Measurements from ENCODE around the gene ANKLE2.

The ANKLE2 gene

GRCh38 chr12:132741620-132742019 lies 20.0 kb downstream of the ANKLE2 start:
- no peak overlapping the region for H3K4me3 ChIP-seq (ENCODE audit: low read depth, low read length)
- ChIA-PET POLR2A (no interaction called here), CTCF (interaction anchor here (1.1 to 1.4 kb wide), 2 partner anchors 9 to 27 kb away, joined by 4 read pairs; no protein-coding TSS in a partner anchor)
- DNase-seq (ENCODE audit: low read depth, low spot score), result no peak
- TF ChIP-seq CTCF (IDR thresholded peaks at IDR 0.05; ENCODE audit: insufficient read depth, low read length, missing control alignments), result no peak

GRCh38 chr12:132740652-132741051 lies 21.0 kb downstream of the ANKLE2 start:
- ChIA-PET POLR2A (no interaction called here), CTCF (interaction anchor here (1.1 to 1.4 kb wide), 2 partner anchors 10 to 28 kb away, joined by 4 read pairs; no protein-coding TSS in a partner anchor)
- no peak overlapping the region for H3K4me3 ChIP-seq (ENCODE audit: low read depth, low read length)
- no peak for TF ChIP-seq CTCF (IDR thresholded peaks at IDR 0.05; ENCODE audit: insufficient read depth, low read length, missing control alignments)
- no peak for DNase-seq (ENCODE audit: low read depth, low spot score)

- ChIA-PET POLR2A (no interaction called here), CTCF (no interaction called here)
- DNase-seq (ENCODE audit: low read depth, low spot score), result no peak
- no peak for TF ChIP-seq CTCF (IDR thresholded peaks at IDR 0.05; ENCODE audit: insufficient read depth, low read length, missing control alignments)
- H3K4me3 ChIP-seq (ENCODE audit: low read depth, low read length), result no peak overlapping the region
Observed at GRCh38 chr12:132740313-132740646, 21.4 kb downstream of the ANKLE2 start.

GRCh38 chr12:132739600-132740312 lies 21.9 kb downstream of the ANKLE2 start:
- H3K4me3 ChIP-seq (ENCODE audit: low read depth, low read length), result no peak overlapping the region
- ChIA-PET POLR2A (no interaction called here), CTCF (no interaction called here)
- DNase-seq (ENCODE audit: low read depth, low spot score), result no peak
- no peak for TF ChIP-seq CTCF (IDR thresholded peaks at IDR 0.05; ENCODE audit: insufficient read depth, low read length, missing control alignments)

- POLR2A ChIA-PET, result no interaction called here
- no peak for TF ChIP-seq CTCF (IDR thresholded peaks at IDR 0.05; ENCODE audit: insufficient read depth, low read length, missing control alignments)
- DNase-seq (ENCODE audit: low read depth, low spot score), result no peak
- H3K4me3 ChIP-seq (ENCODE audit: low read depth, low read length), result no peak overlapping the region
- CTCF ChIA-PET, result no interaction called here
Observed at GRCh38 chr12:132736913-132737312, 24.7 kb downstream of the ANKLE2 start.

- POLR2A ChIA-PET, result no interaction called here
- CTCF ChIA-PET, result no interaction called here
Observed at GRCh38 chr12:132736378-132736777, 25.3 kb downstream of the ANKLE2 start.

More at GRCh38 chr12:132736378-132736777, 25.3 kb downstream of the ANKLE2 start:
- TF ChIP-seq CTCF (IDR thresholded peaks at IDR 0.05; ENCODE audit: insufficient read depth, low read length, missing control alignments), result no peak
- DNase-seq (ENCODE audit: low read depth, low spot score), result no peak
- no peak overlapping the region for H3K4me3 ChIP-seq (ENCODE audit: low read depth, low read length)
